Nucleus accumbens (tissue), 56 donors: ENCODE measurements around the gene NEUROD2.
A peak's percentile ranks its signal among the peaks of the same experiment; 100 is the strongest.

ENCODE experiments used
- DNase-seq, 56 donors: peaks; one replicate each; lab custom pipeline; 2025; lab: John Stamatoyannopoulos, UW

The NEUROD2 gene

GRCh38 chr17:39607851-39608130, at the start of gene NEUROD2:
Gene NEUROD2, minus strand, starts transcription at chr17:39607920. Its CDS starts 1,321 bp downstream, at chr17:39606599.
- no peak for DNase-seq

GRCh38 chr17:39655105-39655504, 47.4 kb upstream of the NEUROD2 start:
- no peak for DNase-seq

GRCh38 chr17:39653662-39654331, 46.1 kb upstream of the NEUROD2 start:
- DNase-seq: peak in 47 of 56 donors; percentile 14 to 81 (median 45)

GRCh38 chr17:39653316-39653661, 45.6 kb upstream of the NEUROD2 start:
- peak in 1 of 56 donors; percentile 60 for DNase-seq

- DNase-seq: peak in 49 of 56 donors; percentile 24 to 81 (median 60)
Measured at GRCh38 chr17:39652587-39653315, 45.0 kb upstream of the NEUROD2 start.

GRCh38 chr17:39651923-39652586, 44.3 kb upstream of the NEUROD2 start:
- no peak for DNase-seq

- no peak for DNase-seq
Measured at GRCh38 chr17:39650121-39650579, 42.4 kb upstream of the NEUROD2 start.

GRCh38 chr17:39648616-39649366, 41.1 kb upstream of the NEUROD2 start:
- DNase-seq: no peak

GRCh38 chr17:39647256-39647655, 39.5 kb upstream of the NEUROD2 start:
- no peak for DNase-seq

- no peak for DNase-seq
Measured at GRCh38 chr17:39643271-39643670, 35.6 kb upstream of the NEUROD2 start.

- no peak for DNase-seq
Measured at GRCh38 chr17:39642291-39643074, 34.8 kb upstream of the NEUROD2 start.

GRCh38 chr17:39641883-39642282, 34.2 kb upstream of the NEUROD2 start:
- no peak for DNase-seq

- no peak for DNase-seq
Measured at GRCh38 chr17:39641097-39641496, 33.4 kb upstream of the NEUROD2 start.

GRCh38 chr17:39640591-39641031, 32.9 kb upstream of the NEUROD2 start:
- no peak for DNase-seq

- no peak for DNase-seq
Measured at GRCh38 chr17:39639566-39640458, 32.1 kb upstream of the NEUROD2 start.

GRCh38 chr17:39639043-39639442, 31.3 kb upstream of the NEUROD2 start:
- no peak for DNase-seq

- peak in 3 of 56 donors; percentile 14 to 29 (median 20) for DNase-seq
Measured at GRCh38 chr17:39638317-39638716, 30.6 kb upstream of the NEUROD2 start.

- peak in 54 of 56 donors; percentile 49 to 93 (median 82) for DNase-seq
Measured at GRCh38 chr17:39636927-39637736, 29.4 kb upstream of the NEUROD2 start, which contains the start of gene STARD3. Gene STARD3, plus strand, starts transcription at chr17:39637144. Its CDS starts 16,388 bp downstream, at chr17:39653532.
